ENCODE results near the gene CPE. TPM values are rescaled to one million over a fixed set of nuclear protein-coding genes. Genes with fewer than 3 reads are reported as not detected.
A peak's percentile ranks its signal among the peaks of the same experiment; 100 is the strongest.

The CPE gene
- total RNA-seq, 2 donors from 2014 or later = not detected

GRCh38 chr4:165541851-165542459 lies 163.1 kb downstream of the CPE start:
- no peaks in the 10 kb centered on the region for H3K36me3 Mint-ChIP-seq (ENCODE audit: low read depth)
- H3K4me3 Mint-ChIP-seq = no peak overlapping the region
- H3K9me3 Mint-ChIP-seq = no peaks in the 10 kb centered on the region
- ATAC-seq (replicated peaks) = peak; percentile 61
- no peak overlapping the region for H3K27ac Mint-ChIP-seq
- no peaks in the 10 kb centered on the region for H3K27me3 Mint-ChIP-seq
- H3K4me1 Mint-ChIP-seq = no peaks in the 10 kb centered on the region

DNA sequence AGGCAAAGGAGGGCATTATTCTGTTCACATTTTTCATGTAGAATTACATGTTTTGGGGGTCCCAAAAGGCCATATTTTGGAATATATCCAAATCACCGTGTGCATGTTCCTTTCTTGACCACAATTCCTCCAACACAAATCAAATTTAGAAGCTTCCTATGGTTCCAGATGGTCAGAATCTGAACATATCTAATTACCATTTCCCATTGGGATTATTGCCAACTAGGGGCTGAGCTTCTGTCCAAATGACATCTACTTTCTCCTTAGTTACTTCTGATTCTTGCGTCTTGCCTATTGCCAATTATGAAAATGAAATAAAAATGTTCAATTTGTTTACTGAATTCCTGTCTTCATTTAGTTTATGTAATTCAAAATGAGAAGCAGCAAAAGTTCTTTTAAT lies 163.7 kb downstream of the CPE start:
- Mint-ChIP-seq H3K27me3 (no peaks in the 10 kb centered on the region), H3K27ac (no peak overlapping the region), H3K9me3 (no peaks in the 10 kb centered on the region), H3K36me3 (ENCODE audit: low read depth) (no peaks in the 10 kb centered on the region), H3K4me1 (no peaks in the 10 kb centered on the region), H3K4me3 (no peak overlapping the region)
- no peak for ATAC-seq (replicated peaks)

Other genes with a start within 250 kb of the CPE start
- gene KLHL2, start 171.4 kb upstream of the CPE start, total RNA-seq = 10 to 100 TPM; 25.4 to 27.3 TPM
- gene MSMO1, start 51.3 kb upstream of the CPE start, total RNA-seq = 10 to 100 TPM; 57.9 to 71.4 TPM

Measured in activated T-helper 17 cell treated with anti-CD3 and anti-CD28 coated beads, Interleukin-2, amount 50 U/mL, for 72 hours (primary cell).